Heart left ventricle (tissue), 13 donors: ENCODE measurements around the gene ILRUN.

Experiments used
- CTCF ChIP-seq, 12 donors: fragments of 200-600 bp; sonication (generic) in 4 of 12; IDR thresholded peaks; one replicate each; pipeline versions ENCODE4 v1.5.0 to v1.8.0; 2018 to 2022; ENCODE audit warnings: antibody characterized with exemption in 12 of 12, mild to moderate bottlenecking in 5 of 12
- POLR2A ChIP-seq, 2 donors: fragments of 450-650 bp; IDR thresholded peaks; one replicate each; pipeline ENCODE4 v1.6.1; 2017; ENCODE audit warnings: antibody characterized with exemption in 2 of 2, mild to moderate bottlenecking in 2 of 2, moderate library complexity in 2 of 2
- donor health status: ischemic (EF 13 %, LVEDD 7.1; RV severe dilation, severe dysfunction).
- donor health status: DM: no; HTN: yes; CAD: no.
- donor health status: DM: no; HTN: no; CAD: no.
- donor health status: ischemic (EF 25% LVEDD 6.9; RV normal size, moderate dysfunction).
- donor health status: ischemic (EF 25% LVEDD 5.7; RV mildly dilated, moderate dysfunction).
- donor health status: ischemic (EF 35%, LVEDD 5.7; RV mildly dilated, moderate dysfunction).
- donor health status: nonischemic (EF 11% LVEDD 7.7; RV severe dilation, severe dysfunction).
- donor health status: DM: yes; HTN: yes; CAD: no.
- donor health status: PGD.
- donor health status: ischemic (EF 29% LVEDD 5.4; RV normal size, mild dysfunction).
- donor health status: nonischemic (EF 23%, LVEDD 6.1; RV moderate dilation, normal function).

DNA sequence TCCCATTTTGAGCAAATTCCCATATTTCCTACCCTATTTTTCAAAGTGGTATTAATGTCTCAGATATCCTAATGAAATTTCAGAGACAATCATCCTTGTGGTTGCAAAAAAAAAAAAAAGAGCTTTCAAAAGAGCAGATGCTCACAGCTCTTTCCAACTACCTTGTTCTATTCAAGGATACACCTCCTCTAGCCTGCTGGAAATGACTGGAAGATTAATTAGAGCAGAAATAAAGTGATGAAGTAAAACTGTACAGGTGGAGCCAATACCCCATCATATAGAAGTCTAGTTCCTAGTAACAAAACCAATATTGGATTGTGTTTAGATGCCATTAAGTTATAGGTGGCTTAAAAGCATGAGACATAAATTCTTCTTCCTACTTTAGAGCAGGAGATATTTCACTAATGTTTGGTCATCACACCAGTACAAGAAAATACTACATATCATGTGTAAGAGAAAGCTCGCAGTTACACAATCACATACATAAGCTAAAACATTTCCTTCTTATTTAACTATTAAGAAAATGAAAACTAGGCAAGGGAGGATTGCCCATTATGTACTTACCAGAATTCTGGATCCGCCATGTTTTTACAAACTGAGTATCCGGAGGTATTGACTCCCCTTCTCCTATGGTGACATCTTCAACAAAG is 42.4 kb downstream of the ILRUN start:
- no peak for TF ChIP-seq CTCF (IDR thresholded peaks at IDR 0.05)
- TF ChIP-seq POLR2A (IDR thresholded peaks at IDR 0.05), result no peak
